ENCODE measurements around the gene JMY.

GRCh38 chr5:79225026-79225425 lies 10.9 kb upstream of the JMY start:
- TF ChIP-seq ZNF747 (tag by site-specific recombination; IDR thresholded peaks at IDR 0.05) (no peak), ZBTB20 (tag by site-specific recombination; IDR thresholded peaks at IDR 0.05) (no peak), ZNF785 (tag by site-specific recombination; IDR thresholded peaks at IDR 0.05) (no peak)
- TF ChIP-seq, protein P1, sequence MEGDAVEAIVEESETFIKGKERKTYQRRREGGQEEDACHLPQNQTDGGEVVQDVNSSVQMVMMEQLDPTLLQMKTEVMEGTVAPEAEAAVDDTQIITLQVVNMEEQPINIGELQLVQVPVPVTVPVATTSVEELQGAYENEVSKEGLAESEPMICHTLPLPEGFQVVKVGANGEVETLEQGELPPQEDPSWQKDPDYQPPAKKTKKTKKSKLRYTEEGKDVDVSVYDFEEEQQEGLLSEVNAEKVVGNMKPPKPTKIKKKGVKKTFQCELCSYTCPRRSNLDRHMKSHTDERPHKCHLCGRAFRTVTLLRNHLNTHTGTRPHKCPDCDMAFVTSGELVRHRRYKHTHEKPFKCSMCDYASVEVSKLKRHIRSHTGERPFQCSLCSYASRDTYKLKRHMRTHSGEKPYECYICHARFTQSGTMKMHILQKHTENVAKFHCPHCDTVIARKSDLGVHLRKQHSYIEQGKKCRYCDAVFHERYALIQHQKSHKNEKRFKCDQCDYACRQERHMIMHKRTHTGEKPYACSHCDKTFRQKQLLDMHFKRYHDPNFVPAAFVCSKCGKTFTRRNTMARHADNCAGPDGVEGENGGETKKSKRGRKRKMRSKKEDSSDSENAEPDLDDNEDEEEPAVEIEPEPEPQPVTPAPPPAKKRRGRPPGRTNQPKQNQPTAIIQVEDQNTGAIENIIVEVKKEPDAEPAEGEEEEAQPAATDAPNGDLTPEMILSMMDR (tag by site-specific recombination; IDR thresholded peaks at IDR 0.05), result no peak
